Muscle layer of duodenum (tissue), 2 donors: ENCODE data around the gene BTAF1.
"Not testable (repeated sequence)": the region's sequence is repeated elsewhere in the genome, so short reads cannot be mapped to it uniquely, and the experiment has no call there.

Experiments
- H3K27ac ChIP-seq: one replicate; pipeline ENCODE4 v1.7.0; 2013; ENCODE audit warnings: mild to moderate bottlenecking, low read length
- H3K27me3 ChIP-seq: one replicate; pipeline ENCODE4 v1.7.0; 2013; ENCODE audit warnings: low read depth, mild to moderate bottlenecking, control low read depth, low read length
- H3K36me3 ChIP-seq, 2 donors: one replicate each; pipeline ENCODE4 v1.7.0; 2013; ENCODE audit warnings: low read length in 2 of 2, control low read depth in 1 of 2, mild to moderate bottlenecking in 1 of 2; ENCODE audit not compliant: insufficient read depth in 2 of 2, control insufficient read depth in 1 of 2
- H3K4me1 ChIP-seq, 2 donors: one replicate each; pipeline ENCODE4 v1.7.0; 2013; ENCODE audit warnings: low read length in 2 of 2, mild to moderate bottlenecking in 2 of 2, control low read depth in 1 of 2, moderate library complexity in 1 of 2; ENCODE audit not compliant: insufficient read depth in 2 of 2, control insufficient read depth in 1 of 2
- H3K4me3 ChIP-seq, 2 donors: one replicate each; pipeline ENCODE4 v1.7.0; 2013; ENCODE audit warnings: low read length in 2 of 2, low read depth in 1 of 2, mild to moderate bottlenecking in 1 of 2
- H3K9me3 ChIP-seq, 2 donors: one replicate each; pipeline ENCODE4 v1.7.0; 2013; ENCODE audit warnings: low read length in 2 of 2, control low read depth in 1 of 2, mild to moderate bottlenecking in 1 of 2; ENCODE audit not compliant: control insufficient read depth in 1 of 2
- donor health status: healthy.

The BTAF1 gene

DNA sequence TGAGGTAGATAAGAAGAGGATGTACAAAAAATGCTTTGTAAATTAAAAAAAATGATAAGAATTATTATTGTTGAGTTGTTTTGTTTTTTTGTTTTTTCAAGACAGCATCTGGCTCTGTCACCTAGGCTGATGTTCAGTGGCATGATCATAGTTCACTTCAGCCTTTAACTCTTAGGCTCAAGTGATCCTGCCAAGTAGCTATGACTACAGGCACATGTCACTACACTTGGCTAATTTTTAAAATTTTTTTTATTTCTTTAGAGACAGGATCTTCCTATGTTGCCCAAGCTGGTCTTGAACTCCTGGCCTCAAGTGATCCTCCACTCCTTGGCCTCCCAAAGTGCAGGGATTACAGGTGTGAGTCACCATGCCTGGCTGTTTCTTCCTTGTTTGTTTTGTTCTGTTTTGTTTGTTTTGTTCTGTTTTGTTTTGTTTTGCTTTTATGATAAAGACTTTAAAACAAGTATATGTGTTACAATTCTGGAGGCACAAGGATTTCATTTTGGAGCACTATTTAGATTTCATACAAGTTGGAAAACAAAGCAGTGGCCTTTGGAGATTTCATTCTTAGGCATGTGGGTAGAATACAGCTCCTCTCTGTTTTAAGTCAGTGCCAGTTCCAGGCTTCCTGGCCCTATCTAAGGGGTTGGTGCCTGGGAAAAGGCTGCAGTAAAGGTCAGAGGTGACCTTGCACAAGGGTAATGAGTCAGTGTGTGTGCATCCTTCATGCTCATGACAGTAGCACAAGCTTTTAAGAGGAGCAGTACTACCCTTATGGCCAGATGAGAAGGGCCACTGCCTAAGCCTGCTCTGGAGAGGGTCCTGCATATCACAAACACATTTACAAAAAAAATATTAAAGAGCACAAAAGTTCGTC is 32.2 kb upstream of the BTAF1 start:
- H3K9me3 ChIP-seq, result no peaks in the 10 kb centered on the region
- no peaks in the 10 kb centered on the region for H3K36me3 ChIP-seq
- no peak overlapping the region for H3K4me3 ChIP-seq
- peaks cover 4 to 7% of the 10 kb centered on the region in 2 donors for H3K4me1 ChIP-seq
- H3K27ac ChIP-seq, result no peak overlapping the region
- H3K27me3 ChIP-seq, result no peaks in the 10 kb centered on the region

DNA sequence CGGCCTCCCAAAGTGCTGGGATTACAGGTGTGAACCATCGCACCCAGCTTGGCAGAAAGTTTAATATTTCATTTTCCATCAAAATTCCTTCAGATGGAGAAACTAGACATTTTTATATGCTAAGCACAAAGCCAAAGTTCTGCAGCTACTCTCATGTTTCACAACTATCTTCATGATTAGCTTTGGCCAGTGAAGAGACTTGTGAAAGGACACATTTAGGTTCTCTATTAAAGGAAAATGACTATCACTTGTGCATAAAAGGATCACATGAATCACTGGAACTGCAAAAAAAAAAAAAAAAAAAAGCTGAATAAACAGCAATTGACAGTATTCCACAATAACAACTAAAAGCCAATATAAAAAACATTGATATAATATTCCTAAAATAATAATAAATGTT is 30.5 kb upstream of the BTAF1 start:
- H3K4me1 ChIP-seq, result peaks cover under 1 to 1% of the 10 kb centered on the region in 2 donors
- H3K36me3 ChIP-seq, result no peaks in the 10 kb centered on the region
- H3K27me3 ChIP-seq, result no peaks in the 10 kb centered on the region
- no peak overlapping the region for H3K4me3 ChIP-seq
- no peaks in the 10 kb centered on the region for H3K9me3 ChIP-seq
- no peak overlapping the region for H3K27ac ChIP-seq

DNA sequence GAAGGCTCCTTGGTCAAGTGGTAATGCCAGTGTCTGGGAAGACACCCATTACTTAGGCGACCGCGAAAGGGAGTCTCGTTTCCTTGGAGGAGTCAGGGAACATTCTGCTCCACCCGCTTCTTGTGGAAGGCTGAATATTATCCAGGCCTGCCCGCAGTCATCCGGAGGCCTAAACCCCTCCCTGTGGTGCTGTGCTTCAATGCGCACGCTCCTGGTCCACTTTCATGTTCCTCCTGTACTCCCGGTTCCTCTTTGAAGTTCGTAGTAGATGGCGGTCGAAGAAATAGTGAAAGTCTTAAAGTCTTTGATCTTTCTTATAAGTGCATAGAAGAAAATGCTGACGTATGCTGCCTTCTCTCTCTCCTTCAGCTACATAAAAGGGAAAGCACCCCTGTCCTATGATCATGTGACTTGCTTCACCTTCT is 29.3 kb upstream of the BTAF1 start:
- H3K36me3 ChIP-seq, H3K4me1 ChIP-seq, H3K27me3 ChIP-seq, H3K27ac ChIP-seq, H3K4me3 ChIP-seq, H3K9me3 ChIP-seq: not testable (repeated sequence)

DNA sequence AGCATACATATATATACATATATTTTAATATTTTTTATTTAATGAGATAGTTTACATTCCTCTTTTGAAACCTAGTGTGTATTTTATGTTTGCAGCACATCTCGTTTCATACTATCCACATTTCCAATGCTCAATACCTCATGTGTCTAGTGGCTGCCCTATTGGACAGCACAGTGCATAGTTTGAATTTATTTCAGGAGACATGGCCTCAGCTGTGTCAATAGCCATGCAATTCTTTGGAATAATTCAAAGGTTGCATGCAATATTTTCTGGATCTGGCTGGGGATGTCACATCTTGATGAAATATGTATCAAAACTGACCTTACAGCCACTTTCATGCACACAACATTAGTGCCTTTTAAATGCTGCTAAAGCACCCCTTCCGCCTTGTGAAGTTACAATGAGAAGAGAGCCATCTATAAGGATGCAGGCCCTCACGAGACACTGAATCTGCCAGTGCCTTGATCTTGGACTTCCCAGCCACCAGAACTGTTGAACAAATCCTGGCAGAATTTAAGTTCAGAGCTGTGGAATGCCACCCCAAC is 27.3 kb upstream of the BTAF1 start:
- H3K36me3 ChIP-seq, result no peaks in the 10 kb centered on the region
- H3K27ac ChIP-seq, result no peak overlapping the region

DNA sequence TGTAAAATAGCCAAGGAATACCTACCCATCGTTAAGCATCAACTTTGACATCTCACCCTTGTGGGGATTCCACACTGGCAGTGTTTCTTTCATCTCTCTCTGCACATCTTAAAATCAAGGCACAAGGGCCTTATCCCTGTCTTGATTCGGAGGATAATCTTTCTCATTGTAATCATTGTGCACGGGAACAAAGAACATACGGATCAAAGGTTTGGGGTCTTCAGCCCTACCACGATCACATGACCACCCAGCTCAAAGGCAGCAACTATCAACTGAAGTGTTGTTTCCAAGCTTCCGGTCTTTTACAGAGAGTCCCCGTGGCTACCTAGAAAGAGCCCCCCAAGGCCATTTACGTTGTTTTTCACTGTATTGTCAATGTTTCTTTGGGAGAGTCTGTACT is 26.1 kb upstream of the BTAF1 start:
- no peaks in the 10 kb centered on the region for H3K36me3 ChIP-seq
- no peaks in the 10 kb centered on the region for H3K27me3 ChIP-seq
- H3K9me3 ChIP-seq, result no peaks in the 10 kb centered on the region
- no peak overlapping the region for H3K27ac ChIP-seq
- no peak overlapping the region for H3K4me3 ChIP-seq
- H3K4me1 ChIP-seq, result no peaks in the 10 kb centered on the region

More for the DNA sequence above, 27.3 kb upstream of the BTAF1 start:
- no peak overlapping the region for H3K4me3 ChIP-seq
- H3K27me3 ChIP-seq, result no peaks in the 10 kb centered on the region
- no peaks in the 10 kb centered on the region for H3K4me1 ChIP-seq
- no peaks in the 10 kb centered on the region for H3K9me3 ChIP-seq

DNA sequence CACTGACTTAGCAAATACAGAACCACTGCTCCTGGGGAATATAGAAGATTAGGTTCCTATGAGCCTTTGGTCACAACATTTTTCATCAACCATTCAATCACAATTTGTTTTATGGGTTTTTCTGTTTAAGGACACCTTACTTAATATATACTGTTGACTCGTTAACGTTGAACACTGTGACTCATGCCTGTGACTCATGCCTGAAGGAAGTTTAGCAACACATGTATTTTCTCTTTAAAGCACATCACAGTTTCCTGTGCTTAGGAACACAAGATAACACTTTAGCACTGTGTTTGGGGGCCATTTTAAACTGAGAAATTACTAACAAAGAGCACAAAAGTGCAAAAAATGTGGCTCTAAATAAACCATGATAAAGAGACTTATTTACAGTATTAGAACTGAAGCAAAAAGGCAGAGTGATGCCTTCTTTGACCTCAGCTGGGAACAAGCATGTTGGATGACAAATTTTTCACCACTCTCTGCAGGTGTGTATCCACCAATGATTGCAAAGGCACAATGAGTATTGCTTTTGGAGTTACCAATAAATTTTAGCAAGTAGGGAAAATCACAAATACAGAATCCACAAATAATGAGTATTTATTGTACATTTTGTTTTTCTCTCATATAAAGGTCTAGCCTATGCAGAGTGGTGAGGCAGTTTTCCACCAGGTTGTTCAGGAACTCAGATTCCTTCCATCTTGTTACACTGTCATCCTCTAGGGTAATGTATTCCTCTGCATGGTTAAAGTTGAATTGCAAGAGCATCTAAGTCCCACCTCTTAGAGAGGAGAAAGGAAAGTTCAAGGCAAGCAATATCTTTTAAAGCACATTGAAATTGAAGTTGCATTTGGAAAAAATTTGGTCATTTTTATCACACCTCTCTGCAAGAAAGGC is 21.5 kb upstream of the BTAF1 start:
- Histone ChIP-seq H3K4me1 (peaks cover 0 to under 1% of the 10 kb centered on the region in 2 donors), H3K4me3 (no peak overlapping the region), H3K27ac (no peak overlapping the region), H3K27me3 (no peaks in the 10 kb centered on the region), H3K9me3 (no peaks in the 10 kb centered on the region), H3K36me3 (no peaks in the 10 kb centered on the region)

DNA sequence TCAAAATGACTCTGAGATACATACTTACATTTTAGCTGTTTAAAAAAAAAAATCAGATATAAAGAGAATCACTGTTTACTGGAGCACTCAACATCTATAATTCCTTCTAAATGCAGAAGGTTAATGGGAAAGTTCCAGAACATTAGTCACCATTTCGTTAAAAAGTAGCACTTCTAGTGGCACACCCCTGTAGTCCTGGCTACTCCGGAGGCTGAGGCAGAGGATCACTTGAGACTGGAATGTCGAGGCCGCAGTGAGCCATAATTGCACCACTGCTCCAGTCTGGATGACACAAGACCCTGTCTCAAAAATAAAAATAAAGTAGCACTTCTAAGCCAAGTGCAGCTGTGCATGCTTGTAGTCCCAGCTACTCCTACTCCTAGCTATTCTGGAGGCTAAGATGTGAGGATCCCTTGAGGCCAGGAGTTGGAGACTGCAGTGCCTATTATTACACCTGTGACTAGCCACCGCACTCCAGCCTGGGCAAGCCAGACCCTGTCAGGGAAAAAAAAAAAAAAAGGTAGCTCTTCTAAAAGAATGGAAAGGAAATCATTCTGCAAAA is 16.5 kb upstream of the BTAF1 start:
- peak overlapping the region in 1 of 2 donors; percentile 98 for H3K4me3 ChIP-seq

DNA sequence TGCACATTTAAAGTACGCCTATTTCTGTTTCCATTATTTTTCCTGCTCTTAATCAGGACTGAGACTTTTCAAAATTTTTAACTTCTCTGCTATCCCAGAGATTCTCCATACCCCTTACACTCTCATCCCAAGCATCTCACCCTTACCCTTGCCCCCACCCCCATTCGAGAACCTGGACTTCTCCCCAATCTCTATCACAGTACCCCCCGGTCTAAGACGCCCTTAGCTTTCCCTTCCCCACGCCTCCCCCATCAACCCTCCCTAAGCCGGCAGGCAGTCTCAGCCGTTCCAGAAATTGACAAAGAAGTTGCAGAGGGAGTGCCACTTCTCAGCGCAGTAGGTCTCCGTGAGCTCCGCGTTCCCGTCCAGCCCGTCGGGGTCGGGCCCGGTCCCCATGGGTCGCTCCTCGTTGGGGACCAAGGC is 15.6 kb upstream of the BTAF1 start:
- H3K9me3 ChIP-seq, result no peaks in the 10 kb centered on the region
- H3K27ac ChIP-seq, result no peak overlapping the region
- H3K27me3 ChIP-seq, result no peaks in the 10 kb centered on the region
- H3K4me3 ChIP-seq, result peak overlapping the region; percentile 75 to 98
- H3K36me3 ChIP-seq, result no peaks in the 10 kb centered on the region
- H3K4me1 ChIP-seq, result peaks cover 0 to 16% of the 10 kb centered on the region in 2 donors

More for the DNA sequence above, 16.5 kb upstream of the BTAF1 start:
- Histone ChIP-seq H3K36me3 (no peaks in the 10 kb centered on the region), H3K4me1 (peaks cover 0 to 16% of the 10 kb centered on the region in 2 donors), H3K27me3 (no peaks in the 10 kb centered on the region), H3K9me3 (no peaks in the 10 kb centered on the region), H3K27ac (no peak overlapping the region)

DNA sequence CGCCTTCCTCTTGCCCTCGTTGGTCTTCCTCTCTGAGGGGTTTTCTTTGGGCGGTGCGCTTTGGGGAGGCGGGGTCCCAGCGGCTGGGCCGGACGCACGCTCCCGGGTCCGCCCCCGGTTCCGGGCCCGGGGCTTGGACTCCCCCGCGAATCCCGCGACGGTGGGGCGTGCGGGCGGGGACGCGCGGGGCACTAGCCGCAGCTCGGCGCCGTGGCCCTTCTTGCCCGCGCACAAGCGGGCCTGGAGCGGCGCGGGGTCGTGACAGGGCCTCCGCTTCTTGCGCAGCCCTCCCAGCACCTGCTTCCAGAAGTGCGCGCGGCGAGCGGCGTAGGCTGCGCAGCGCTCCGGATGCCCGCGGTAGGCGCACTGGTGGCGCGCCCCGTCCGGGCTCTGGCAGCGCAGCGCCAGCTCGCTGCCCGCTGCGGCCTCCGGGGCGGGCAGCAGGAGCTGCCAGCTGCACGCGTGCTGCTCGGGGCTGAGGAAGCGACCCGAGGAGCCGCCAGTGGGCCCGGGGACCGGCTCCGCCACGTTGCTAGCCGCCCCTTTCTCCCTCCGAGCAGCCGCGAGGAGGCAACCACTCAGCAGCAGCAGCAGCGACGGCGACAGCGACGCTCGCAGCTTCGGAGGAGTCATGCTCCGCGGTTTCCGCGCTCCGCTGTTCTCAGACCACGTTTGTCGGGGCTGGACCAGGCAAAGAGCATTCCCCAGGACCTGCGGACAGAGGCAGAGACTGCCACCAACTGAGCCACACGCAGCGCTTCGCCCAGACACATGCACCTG is 15.0 kb upstream of the BTAF1 start:
- Histone ChIP-seq H3K9me3 (no peaks in the 10 kb centered on the region), H3K4me3 (peak overlapping the region; percentile 75 to 98), H3K27me3 (no peaks in the 10 kb centered on the region), H3K4me1 (peaks cover 0 to 16% of the 10 kb centered on the region in 2 donors), H3K27ac (peak overlapping the region; percentile 1), H3K36me3 (no peaks in the 10 kb centered on the region)

DNA sequence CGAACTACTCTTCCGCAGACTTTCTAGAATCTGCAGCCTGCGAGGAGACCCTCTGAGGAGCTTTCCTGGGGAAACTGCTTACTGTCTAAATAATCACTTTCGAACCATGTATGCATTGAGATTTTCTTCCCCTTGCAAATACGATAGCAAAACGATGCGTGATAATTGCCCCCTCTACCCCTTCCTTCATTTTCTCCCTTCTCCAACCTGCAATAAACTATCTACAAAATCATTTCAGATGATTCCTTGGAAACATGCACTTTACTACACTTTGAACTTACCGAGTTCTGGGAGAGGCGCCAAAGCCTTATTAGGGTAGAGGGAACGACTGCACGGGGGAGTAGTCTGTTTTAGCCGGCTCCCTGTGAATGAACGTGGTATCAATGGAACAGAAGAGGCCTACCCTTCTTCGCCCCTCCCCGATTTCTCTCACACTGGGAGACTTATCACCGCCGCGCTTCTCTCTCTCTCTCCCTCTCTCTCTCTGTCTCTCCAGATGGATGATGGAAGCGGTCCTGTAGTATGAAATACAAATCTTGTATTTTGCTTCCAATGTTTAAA is 14.4 kb upstream of the BTAF1 start, which contains the start of gene FGFBP3:
Gene FGFBP3 (minus strand): TSS at position 370 of the 561 bp plus-strand sequence. CDS start 517 bp downstream, outside the sequence.
- Histone ChIP-seq H3K27ac (peak within 1 kb of the TSS; percentile 1), H3K4me3 (peak within 1 kb of the TSS; percentile 75 to 98), H3K36me3 (no peaks in the 10 kb centered on the region), H3K4me1 (peaks cover 0 to 16% of the 10 kb centered on the region in 2 donors), H3K9me3 (no peaks in the 10 kb centered on the region), H3K27me3 (no peaks in the 10 kb centered on the region)
